PFSK-1 (cell line): Measurements from ENCODE around the gene KIF2C.

ENCODE experiments used
- FOXP2 ChIP-seq: optimal IDR thresholded peaks from 2 replicates; pipeline ENCODE3; 2011; ENCODE audit warnings: borderline replicate concordance, control low read depth, inconsistent platforms; ENCODE audit not compliant: insufficient read depth; ENCODE audit errors: extremely low read length, extremely low read depth
- POLR2AphosphoS5 ChIP-seq: IDR thresholded peaks from 2 replicates; pipeline ENCODE4 v1.6.1; 2012; ENCODE audit warnings: low read depth, mild to moderate bottlenecking, control low read depth, low read length, moderate library complexity
- SIN3A ChIP-seq: IDR thresholded peaks from 2 replicates; pipeline ENCODE4 v1.6.1; 2012; ENCODE audit warnings: mild to moderate bottlenecking, low read length, moderate library complexity, borderline replicate concordance; ENCODE audit not compliant: insufficient read depth
- TAF1 ChIP-seq: IDR thresholded peaks from 2 replicates; pipeline ENCODE4 v1.6.1; 2012; ENCODE audit warnings: low read length, control low read depth, borderline replicate concordance; ENCODE audit not compliant: insufficient read depth
- TF ChIP-seq, protein P1 (sequence below), 2 experiments: IDR thresholded peaks; 2 replicates each; pipeline versions ENCODE4 v1.6.1 to v1.8.0; 2011 to 2012; ENCODE audit warnings: low read depth in 2 of 2, low read length in 2 of 2, control low read depth in 1 of 2, inconsistent platforms in 1 of 2, mild to moderate bottlenecking in 1 of 2, moderate library complexity in 1 of 2; ENCODE audit not compliant: insufficient read depth in 1 of 2

KIF2C gene

GRCh38 chr1:44695671-44696070 is 44.0 kb upstream of the KIF2C start:
- TF ChIP-seq FOXP2, result no peak
- TF ChIP-seq, protein P1, sequence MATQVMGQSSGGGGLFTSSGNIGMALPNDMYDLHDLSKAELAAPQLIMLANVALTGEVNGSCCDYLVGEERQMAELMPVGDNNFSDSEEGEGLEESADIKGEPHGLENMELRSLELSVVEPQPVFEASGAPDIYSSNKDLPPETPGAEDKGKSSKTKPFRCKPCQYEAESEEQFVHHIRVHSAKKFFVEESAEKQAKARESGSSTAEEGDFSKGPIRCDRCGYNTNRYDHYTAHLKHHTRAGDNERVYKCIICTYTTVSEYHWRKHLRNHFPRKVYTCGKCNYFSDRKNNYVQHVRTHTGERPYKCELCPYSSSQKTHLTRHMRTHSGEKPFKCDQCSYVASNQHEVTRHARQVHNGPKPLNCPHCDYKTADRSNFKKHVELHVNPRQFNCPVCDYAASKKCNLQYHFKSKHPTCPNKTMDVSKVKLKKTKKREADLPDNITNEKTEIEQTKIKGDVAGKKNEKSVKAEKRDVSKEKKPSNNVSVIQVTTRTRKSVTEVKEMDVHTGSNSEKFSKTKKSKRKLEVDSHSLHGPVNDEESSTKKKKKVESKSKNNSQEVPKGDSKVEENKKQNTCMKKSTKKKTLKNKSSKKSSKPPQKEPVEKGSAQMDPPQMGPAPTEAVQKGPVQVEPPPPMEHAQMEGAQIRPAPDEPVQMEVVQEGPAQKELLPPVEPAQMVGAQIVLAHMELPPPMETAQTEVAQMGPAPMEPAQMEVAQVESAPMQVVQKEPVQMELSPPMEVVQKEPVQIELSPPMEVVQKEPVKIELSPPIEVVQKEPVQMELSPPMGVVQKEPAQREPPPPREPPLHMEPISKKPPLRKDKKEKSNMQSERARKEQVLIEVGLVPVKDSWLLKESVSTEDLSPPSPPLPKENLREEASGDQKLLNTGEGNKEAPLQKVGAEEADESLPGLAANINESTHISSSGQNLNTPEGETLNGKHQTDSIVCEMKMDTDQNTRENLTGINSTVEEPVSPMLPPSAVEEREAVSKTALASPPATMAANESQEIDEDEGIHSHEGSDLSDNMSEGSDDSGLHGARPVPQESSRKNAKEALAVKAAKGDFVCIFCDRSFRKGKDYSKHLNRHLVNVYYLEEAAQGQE (IDR thresholded peaks at IDR 0.05; ENCODE audit: insufficient read depth in 1 of 2, low read depth in 2 of 2, low read length in 2 of 2), result no peak
- TF ChIP-seq SIN3A, result no peak
- no peak for TF ChIP-seq POLR2AphosphoS5
- TF ChIP-seq TAF1, result no peak

DNA sequence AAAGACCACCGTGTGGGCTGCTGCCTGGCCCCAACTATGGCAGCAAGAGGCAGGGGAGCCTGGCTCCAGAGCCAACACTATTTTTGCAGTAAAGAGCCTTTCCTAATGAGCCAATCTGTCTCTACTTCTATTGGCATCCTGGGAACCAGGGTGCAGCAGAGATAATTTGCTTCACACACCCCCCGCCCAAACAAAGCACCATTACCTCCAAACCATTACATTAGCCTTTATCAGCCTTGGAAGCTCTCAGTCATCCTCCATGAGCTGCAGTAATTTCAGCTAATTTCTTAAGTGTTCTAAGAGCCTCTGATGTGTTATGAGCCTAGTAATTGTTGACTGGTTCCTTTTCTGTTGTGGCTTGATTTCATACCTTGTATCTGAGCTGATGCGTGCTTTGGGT is 43.5 kb upstream of the KIF2C start:
- no peak for TF ChIP-seq TAF1
- TF ChIP-seq FOXP2, result no peak
- no peak for TF ChIP-seq SIN3A
- TF ChIP-seq, protein P1 (IDR thresholded peaks at IDR 0.05; ENCODE audit: insufficient read depth in 1 of 2, low read depth in 2 of 2, low read length in 2 of 2), result no peak
- no peak for TF ChIP-seq POLR2AphosphoS5

- no peak for TF ChIP-seq FOXP2
- no peak for TF ChIP-seq POLR2AphosphoS5
- TF ChIP-seq SIN3A, result no peak
- TF ChIP-seq, protein P1 (IDR thresholded peaks at IDR 0.05; ENCODE audit: insufficient read depth in 1 of 2, low read depth in 2 of 2, low read length in 2 of 2), result no peak
- no peak for TF ChIP-seq TAF1
Observed at GRCh38 chr1:44696789-44697345, 42.8 kb upstream of the KIF2C start.

- TF ChIP-seq, protein P1 (IDR thresholded peaks at IDR 0.05; ENCODE audit: insufficient read depth in 1 of 2, low read depth in 2 of 2, low read length in 2 of 2), result no peak
- TF ChIP-seq FOXP2, result no peak
- TF ChIP-seq TAF1, result no peak
- TF ChIP-seq SIN3A, result no peak
Observed at GRCh38 chr1:44698138-44698537, 41.5 kb upstream of the KIF2C start.

DNA sequence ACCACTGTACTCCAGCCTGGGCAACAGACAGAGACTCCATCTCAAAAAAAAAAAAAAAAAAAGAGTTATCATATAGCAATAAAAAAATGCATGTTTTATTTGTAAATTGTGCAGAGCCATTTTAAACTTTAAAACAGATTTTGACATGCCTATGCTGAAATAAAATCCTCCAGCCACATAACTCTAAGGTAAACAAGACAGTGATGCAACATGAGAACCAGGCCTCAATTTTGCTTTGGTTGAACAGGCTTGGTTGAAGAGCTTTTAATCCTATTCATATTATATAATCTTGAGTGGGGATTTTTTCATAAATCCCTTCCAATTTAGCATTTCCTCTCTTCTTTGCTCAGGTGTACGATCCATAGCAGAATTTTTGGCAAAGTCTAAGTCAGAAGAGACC is 39.1 kb upstream of the KIF2C start:
- TF ChIP-seq FOXP2 (no peak), POLR2AphosphoS5 (no peak), TAF1 (no peak), SIN3A (no peak)
- TF ChIP-seq, protein P1 (IDR thresholded peaks at IDR 0.05; ENCODE audit: insufficient read depth in 1 of 2, low read depth in 2 of 2, low read length in 2 of 2), result no peak
